Measurements from ENCODE around the gene GAL3ST2. TPM values are rescaled to one million over a fixed set of nuclear protein-coding genes. Genes with fewer than 3 reads are reported as not detected.
"Not testable (repeated sequence)": the region's sequence is repeated elsewhere in the genome, so short reads cannot be mapped to it uniquely, and the experiment has no call there.

GAL3ST2 gene
- total RNA-seq, 2 experiments from 2014 or later, result 1.5 to 1.9 TPM

GRCh38 chr2:241804326-241805229, 28.0 kb downstream of the GAL3ST2 start:
- POLR2A ChIA-PET, result no interaction called here
- CTCF ChIA-PET, result interaction anchor here (1.5 kb wide), 1 partner anchor 64 kb away, joined by 3 read pairs; no protein-coding TSS in a partner anchor
- Histone ChIP-seq H3K27ac (ENCODE audit: low read depth in 1 of 2, low read length in 2 of 2) (no peak overlapping the region), H3K36me3 (ENCODE audit: insufficient read depth, low read length) (no peaks in the 10 kb centered on the region), H3K27me3 (ENCODE audit: control insufficient read depth in 1 of 2, insufficient read depth in 2 of 2, low read length in 2 of 2) (peaks cover 0 to 8% of the 10 kb centered on the region in 2 experiments), H3K4me1 (ENCODE audit: insufficient read depth, low read length) (peaks cover 21% of the 10 kb centered on the region), H3K4me3 (ENCODE audit: low read length) (peak overlapping the region; percentile 56), H3K9me3 (ENCODE audit: control insufficient read depth in 1 of 2, insufficient read depth in 1 of 2, low read length in 2 of 2) (no peaks in the 10 kb centered on the region)
- peaks cover 15% of the 10 kb centered on the region for H3K27me3 Mint-ChIP-seq
- H3K4me3 Mint-ChIP-seq, result peak overlapping the region; percentile 15
- ATAC-seq (ENCODE audit: poor library complexity) (peak; percentile 33), DNase-seq (peak in 5 of 14 experiments; percentile 7 to 54 (median 33))
- TF ChIP-seq CTCF (IDR thresholded peaks at IDR 0.05), result no peak
- H3K36me3 Mint-ChIP-seq (ENCODE audit: low read depth), result no peaks in the 10 kb centered on the region
- H3K27ac Mint-ChIP-seq, result no peak overlapping the region
- H3K4me1 Mint-ChIP-seq (ENCODE audit: low read depth), result peaks cover 5% of the 10 kb centered on the region
- intact Hi-C loops (cut with DNase I, micrococcal nuclease), result no loop called here
- no peaks in the 10 kb centered on the region for H3K9me3 Mint-ChIP-seq

- ATAC-seq (ENCODE audit: poor library complexity), result not testable (repeated sequence)
These were observed 29.6 kb downstream of the GAL3ST2 start for GRCh38 chr2:241806217-241806616.

GRCh38 chr2:241808051-241808720, 31.6 kb downstream of the GAL3ST2 start:
- CTCF ChIA-PET, result no interaction called here
- Mint-ChIP-seq H3K27me3 (peaks cover 15% of the 10 kb centered on the region), H3K4me1 (ENCODE audit: low read depth) (peaks cover 5% of the 10 kb centered on the region), H3K27ac (no peak overlapping the region), H3K36me3 (ENCODE audit: low read depth) (no peaks in the 10 kb centered on the region), H3K9me3 (no peaks in the 10 kb centered on the region), H3K4me3 (peak overlapping the region; percentile 30)
- peaks cover 0 to 8% of the 10 kb centered on the region in 2 experiments for H3K27me3 ChIP-seq (ENCODE audit: control insufficient read depth in 1 of 2, insufficient read depth in 2 of 2, low read length in 2 of 2)
- POLR2A ChIA-PET, result no interaction called here
- H3K4me1 ChIP-seq (ENCODE audit: insufficient read depth, low read length), result peaks cover 18% of the 10 kb centered on the region
- H3K27ac ChIP-seq (ENCODE audit: low read depth in 1 of 2, low read length in 2 of 2), result no peak overlapping the region
- DNase-seq, result no peak
- H3K36me3 ChIP-seq (ENCODE audit: insufficient read depth, low read length), result no peaks in the 10 kb centered on the region
- intact Hi-C loops (cut with DNase I, micrococcal nuclease), result no loop called here
- no peak for ATAC-seq (ENCODE audit: poor library complexity)
- H3K9me3 ChIP-seq (ENCODE audit: control insufficient read depth in 1 of 2, insufficient read depth in 1 of 2, low read length in 2 of 2), result no peaks in the 10 kb centered on the region
- no peak for TF ChIP-seq CTCF (IDR thresholded peaks at IDR 0.05)
- no peak overlapping the region for H3K4me3 ChIP-seq (ENCODE audit: low read length)

More at GRCh38 chr2:241806217-241806616, 29.6 kb downstream of the GAL3ST2 start:
- H3K27me3 ChIP-seq (ENCODE audit: control insufficient read depth in 1 of 2, insufficient read depth in 2 of 2, low read length in 2 of 2); H3K27ac Mint-ChIP-seq; H3K4me3 ChIP-seq (ENCODE audit: low read length); intact Hi-C loops (cut with DNase I, micrococcal nuclease); CTCF ChIA-PET; H3K9me3 Mint-ChIP-seq; H3K9me3 ChIP-seq (ENCODE audit: control insufficient read depth in 1 of 2, insufficient read depth in 1 of 2, low read length in 2 of 2); H3K27ac ChIP-seq (ENCODE audit: low read depth in 1 of 2, low read length in 2 of 2); H3K36me3 ChIP-seq (ENCODE audit: insufficient read depth, low read length); H3K4me3 Mint-ChIP-seq; H3K36me3 Mint-ChIP-seq (ENCODE audit: low read depth); H3K4me1 Mint-ChIP-seq (ENCODE audit: low read depth); POLR2A ChIA-PET: not testable (repeated sequence)
- peaks cover 21% of the 10 kb centered on the region for H3K4me1 ChIP-seq (ENCODE audit: insufficient read depth, low read length)
- peak in 1 of 14 experiments; percentile 21 for DNase-seq
- H3K27me3 Mint-ChIP-seq, result peaks cover 15% of the 10 kb centered on the region
